Aorta (tissue), 5 donors: ENCODE measurements around the gene IGF2R. TPM values are rescaled to one million over a fixed set of nuclear protein-coding genes. Genes with fewer than 3 reads are reported as not detected.
A peak's percentile ranks its signal among the peaks of the same experiment; 100 is the strongest.

Source experiments
- ATAC-seq: fragments of 200-7000 bp; cut with Tn5 transposase; one replicate; pipeline ENCODE4 v1.9.1; 2022; ENCODE audit warnings: moderate library complexity; ENCODE audit not compliant: low FRiP score
- DNase-seq, 2 donors: peaks; one replicate each; pipeline ENCODE4 v3.0.0-alpha.2; 2020
- H3K27ac ChIP-seq, 2 donors: one replicate each; pipeline ENCODE4 v1.5.1; 2013; ENCODE audit warnings: low read length in 2 of 2, mild to moderate bottlenecking in 2 of 2, moderate library complexity in 2 of 2, control low read depth in 1 of 2, inconsistent platforms in 1 of 2, low read depth in 1 of 2
- H3K27me3 ChIP-seq, 2 donors: one replicate each; pipeline ENCODE4 v1.6.1; 2013; ENCODE audit warnings: control low read depth in 1 of 2, low read length in 1 of 2, mild to moderate bottlenecking in 1 of 2, moderate library complexity in 1 of 2; ENCODE audit not compliant: insufficient read depth in 2 of 2, control insufficient read depth in 1 of 2
- H3K36me3 ChIP-seq, 2 donors: one replicate each; pipeline ENCODE4 v1.6.1; 2013; ENCODE audit warnings: control low read depth in 1 of 2, low read length in 1 of 2, mild to moderate bottlenecking in 1 of 2; ENCODE audit not compliant: insufficient read depth in 2 of 2, control insufficient read depth in 1 of 2
- H3K4me1 ChIP-seq, 2 donors: one replicate each; pipeline ENCODE4 v1.6.1; 2013; ENCODE audit warnings: low read length in 2 of 2, control low read depth in 1 of 2, mild to moderate bottlenecking in 1 of 2, moderate library complexity in 1 of 2; ENCODE audit not compliant: insufficient read depth in 2 of 2, control insufficient read depth in 1 of 2
- H3K4me3 ChIP-seq, 2 donors: one replicate each; pipeline ENCODE4 v1.5.1; 2013; ENCODE audit warnings: low read length in 2 of 2, control low read depth in 1 of 2, mild to moderate bottlenecking in 1 of 2
- H3K9me3 ChIP-seq: one replicate; pipeline ENCODE4 v1.6.1; 2013; ENCODE audit warnings: mild to moderate bottlenecking, low read length; ENCODE audit not compliant: control insufficient read depth
- WGBS, 2 donors: extraction: QIAGEN DNeasy Blood & Tissue Kit; methylation state at CpG; one replicate each; pipeline ENCODE4 v1.1.7; 2013; 5-methylcytosine and 5-hydroxymethylcytosine counted together
- intact Hi-C, 2 donors: fragments of 100-400 bp; cut with DNase I; formaldehyde crosslinking; loops; one replicate each; pipeline versions ENCODE4 v1.14.2 to v1.15.0; 2022
- polyA plus RNA-seq, 2 donors: library from polyadenylated mRNA; stranded (reverse); fragments of 200-250 nt; gene quantifications; one replicate each; pipeline ENCODE4 v1.2.3, GENCODE V29; 2013
- total RNA-seq, 2 donors: library from RNA; stranded (reverse); fragmentation: NEBNext Ultra II Directional; extraction: Animal tissue kit (Norgen Biotek cat#: 25700); gene quantifications; one replicate each; pipeline ENCODE4 v1.2.1, GENCODE V29; 2021
- donor health status: healthy with polysubstance abuse.
- donor health status: Bipolar disorder and iron deficiency.
- donor health status: DM: no; HTN: no; CAD: no.
- donor health status: DM: no; HTN: no; CAD: no.
- donor health status: DM: yes; HTN: yes; CAD: no.

IGF2R gene
- total and polyA plus RNA-seq, 4 donors = 5.8 to 82.0 (median 54.6) TPM

GRCh38 chr6:160093061-160093460 is 124.2 kb downstream of the IGF2R start:
- no peaks in the 10 kb centered on the region for H3K4me1 ChIP-seq
- ATAC-seq = no peak
- DNase-seq = no peak
- H3K27me3 ChIP-seq = no peaks in the 10 kb centered on the region
- no peaks in the 10 kb centered on the region for H3K9me3 ChIP-seq
- intact Hi-C loops = no loop called here
- H3K36me3 ChIP-seq = peaks cover 4 to 8% of the 10 kb centered on the region in 2 donors
- no peak overlapping the region for H3K4me3 ChIP-seq
- WGBS, 2 donors = 80 to 82% methylated on average over 7 of the region's 7 CpGs
- no peak overlapping the region for H3K27ac ChIP-seq

- Histone ChIP-seq H3K4me3 (no peak overlapping the region), H3K9me3 (no peaks in the 10 kb centered on the region), H3K36me3 (peaks cover 4 to 8% of the 10 kb centered on the region in 2 donors), H3K27ac (no peak overlapping the region), H3K4me1 (no peaks in the 10 kb centered on the region), H3K27me3 (no peaks in the 10 kb centered on the region)
- DNase-seq = no peak
- ATAC-seq = no peak
- 87 to 90% methylated on average over 4 of the region's 4 CpGs for WGBS, 2 donors
- intact Hi-C loops = no loop called here
Observed at GRCh38 chr6:160093946-160094345, 125.1 kb downstream of the IGF2R start.

- Histone ChIP-seq H3K4me1 (no peaks in the 10 kb centered on the region), H3K36me3 (peaks cover 4 to 5% of the 10 kb centered on the region in 2 donors), H3K27me3 (no peaks in the 10 kb centered on the region), H3K9me3 (no peaks in the 10 kb centered on the region), H3K4me3 (no peak overlapping the region), H3K27ac (no peak overlapping the region)
- 63 to 68% methylated on average over 8 of the region's 8 CpGs for WGBS, 2 donors
- intact Hi-C loops = no loop called here
- ATAC-seq (no peak), DNase-seq (no peak)
Observed at GRCh38 chr6:160095146-160095845, 126.4 kb downstream of the IGF2R start.

- Histone ChIP-seq H3K4me3 (no peak overlapping the region), H3K27ac (no peak overlapping the region), H3K4me1 (peaks cover 2% of the 10 kb centered on the region in 2 donors), H3K36me3 (peaks cover 0 to 1% of the 10 kb centered on the region in 2 donors), H3K27me3 (no peaks in the 10 kb centered on the region), H3K9me3 (no peaks in the 10 kb centered on the region)
- 93% methylated on average over 23 of the region's 23 CpGs for WGBS, 2 donors
- ATAC-seq = no peak
- no peak for DNase-seq
- intact Hi-C loops = no loop called here
Observed at GRCh38 chr6:160101277-160102205, 132.7 kb downstream of the IGF2R start.

- intact Hi-C loops = no loop called here
- H3K27ac ChIP-seq = no peak overlapping the region
Observed at GRCh38 chr6:160102399-160102798, 133.5 kb downstream of the IGF2R start.

GRCh38 chr6:160102956-160103824 is 134.3 kb downstream of the IGF2R start:
- peak; percentile 42 for ATAC-seq
- Histone ChIP-seq H3K27ac (peak overlapping the region; percentile 8 to 77), H3K9me3 (no peaks in the 10 kb centered on the region), H3K4me1 (peaks cover 2% of the 10 kb centered on the region in 2 donors), H3K4me3 (no peak overlapping the region), H3K36me3 (peaks cover 0 to 4% of the 10 kb centered on the region in 2 donors), H3K27me3 (no peaks in the 10 kb centered on the region)
- DNase-seq = no peak
- intact Hi-C loops = no loop called here
- 57 to 63% methylated on average over 14 of the region's 14 CpGs for WGBS, 2 donors

More at GRCh38 chr6:160102399-160102798, 133.5 kb downstream of the IGF2R start:
- DNase-seq (no peak), ATAC-seq (no peak)
- Histone ChIP-seq H3K4me3 (no peak overlapping the region), H3K36me3 (peaks cover 0 to 1% of the 10 kb centered on the region in 2 donors), H3K27me3 (no peaks in the 10 kb centered on the region), H3K9me3 (no peaks in the 10 kb centered on the region), H3K4me1 (peaks cover 2% of the 10 kb centered on the region in 2 donors)
- WGBS, 2 donors = 93 to 95% methylated on average over 16 of the region's 16 CpGs

GRCh38 chr6:160103825-160104100 is 134.9 kb downstream of the IGF2R start:
- DNase-seq (peak in 1 of 2 donors; percentile 72), ATAC-seq (peak; percentile 77)
- 0 to 8% methylated on average over 7 of the region's 7 CpGs for WGBS, 2 donors
- no peaks in the 10 kb centered on the region for H3K9me3 ChIP-seq
- no peaks in the 10 kb centered on the region for H3K27me3 ChIP-seq
- H3K4me1 ChIP-seq = peaks cover 2% of the 10 kb centered on the region in 2 donors
- peaks cover 0 to 4% of the 10 kb centered on the region in 2 donors for H3K36me3 ChIP-seq
- H3K27ac ChIP-seq = peak overlapping the region in 1 of 2 donors; percentile 77
- no peak overlapping the region for H3K4me3 ChIP-seq
- intact Hi-C loops = no loop called here

- Histone ChIP-seq H3K4me1 (peaks cover 2% of the 10 kb centered on the region in 2 donors), H3K27ac (peak overlapping the region in 1 of 2 donors; percentile 51), H3K36me3 (peaks cover 0 to 4% of the 10 kb centered on the region in 2 donors), H3K9me3 (no peaks in the 10 kb centered on the region), H3K4me3 (no peak overlapping the region), H3K27me3 (no peaks in the 10 kb centered on the region)
- intact Hi-C loops = no loop called here
- DNase-seq (no peak), ATAC-seq (no peak)
- 96% methylated on average over 20 of the region's 20 CpGs for WGBS, 2 donors
Observed at GRCh38 chr6:160104821-160105517, 136.1 kb downstream of the IGF2R start.
